ENCODE data around the gene INCENP.

Gene INCENP

DNA sequence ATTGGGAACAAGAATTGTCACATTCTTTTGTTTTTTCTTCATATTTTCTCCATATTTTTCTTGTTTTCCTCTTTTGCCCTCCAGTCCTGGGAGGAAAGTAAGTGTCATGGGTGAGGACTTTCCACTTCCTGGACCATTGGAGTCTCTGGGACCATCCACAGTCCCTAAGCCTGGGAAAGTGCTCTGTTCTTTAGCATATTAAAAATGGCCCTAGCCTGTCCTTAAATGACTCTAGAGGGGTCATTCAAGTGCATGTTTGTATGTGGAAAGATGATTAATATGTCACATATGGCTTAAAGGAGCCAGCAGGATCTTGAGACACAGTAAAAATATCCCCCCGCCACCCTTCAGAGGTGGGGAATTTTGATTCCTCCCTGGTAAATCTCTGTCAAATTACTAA lies 46.1 kb downstream of the INCENP start:
- H3K27me3 ChIP-seq (ENCODE audit: insufficient read depth, low read length) = peaks cover 4% of the 10 kb centered on the region; the same call in 1 of the 2 replicates
- H3K4me2 ChIP-seq (ENCODE audit: low read length) = no peak overlapping the region
- no peak overlapping the region for H3K9ac ChIP-seq (ENCODE audit: low read length)
- no peaks in the 10 kb centered on the region for H3K9me2 ChIP-seq (ENCODE audit: low read depth, low read length)
- TF ChIP-seq, protein P1, sequence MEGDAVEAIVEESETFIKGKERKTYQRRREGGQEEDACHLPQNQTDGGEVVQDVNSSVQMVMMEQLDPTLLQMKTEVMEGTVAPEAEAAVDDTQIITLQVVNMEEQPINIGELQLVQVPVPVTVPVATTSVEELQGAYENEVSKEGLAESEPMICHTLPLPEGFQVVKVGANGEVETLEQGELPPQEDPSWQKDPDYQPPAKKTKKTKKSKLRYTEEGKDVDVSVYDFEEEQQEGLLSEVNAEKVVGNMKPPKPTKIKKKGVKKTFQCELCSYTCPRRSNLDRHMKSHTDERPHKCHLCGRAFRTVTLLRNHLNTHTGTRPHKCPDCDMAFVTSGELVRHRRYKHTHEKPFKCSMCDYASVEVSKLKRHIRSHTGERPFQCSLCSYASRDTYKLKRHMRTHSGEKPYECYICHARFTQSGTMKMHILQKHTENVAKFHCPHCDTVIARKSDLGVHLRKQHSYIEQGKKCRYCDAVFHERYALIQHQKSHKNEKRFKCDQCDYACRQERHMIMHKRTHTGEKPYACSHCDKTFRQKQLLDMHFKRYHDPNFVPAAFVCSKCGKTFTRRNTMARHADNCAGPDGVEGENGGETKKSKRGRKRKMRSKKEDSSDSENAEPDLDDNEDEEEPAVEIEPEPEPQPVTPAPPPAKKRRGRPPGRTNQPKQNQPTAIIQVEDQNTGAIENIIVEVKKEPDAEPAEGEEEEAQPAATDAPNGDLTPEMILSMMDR (IDR thresholded peaks at IDR 0.05; ENCODE audit: low read length) = no peak
- no peak for TF ChIP-seq EZH2 (IDR thresholded peaks at IDR 0.05; ENCODE audit: borderline replicate concordance, low read length)
- no peaks in the 10 kb centered on the region for H3K36me3 ChIP-seq (ENCODE audit: insufficient read depth, low read length)
- no peaks in the 10 kb centered on the region for H3K79me2 ChIP-seq (ENCODE audit: insufficient read depth, low read length)
- H3K4me1 ChIP-seq (ENCODE audit: insufficient read depth, low read length, severe bottlenecking) = no peaks in the 10 kb centered on the region
- H3F3A ChIP-seq (ENCODE audit: insufficient read depth, low read length) = no peaks in the 10 kb centered on the region
- H2AFZ ChIP-seq (ENCODE audit: low read length) = no peak overlapping the region
- no peaks in the 10 kb centered on the region for H3K9me3 ChIP-seq (ENCODE audit: low read length)
- H3K27ac ChIP-seq (ENCODE audit: low read depth, low read length, poor library complexity, severe bottlenecking) = no peak overlapping the region
- no peak overlapping the region for H3K4me3 ChIP-seq (ENCODE audit: low read depth, low read length, poor library complexity, severe bottlenecking)
- H4K20me1 ChIP-seq (ENCODE audit: insufficient read depth, low read length) = no peaks in the 10 kb centered on the region

DNA sequence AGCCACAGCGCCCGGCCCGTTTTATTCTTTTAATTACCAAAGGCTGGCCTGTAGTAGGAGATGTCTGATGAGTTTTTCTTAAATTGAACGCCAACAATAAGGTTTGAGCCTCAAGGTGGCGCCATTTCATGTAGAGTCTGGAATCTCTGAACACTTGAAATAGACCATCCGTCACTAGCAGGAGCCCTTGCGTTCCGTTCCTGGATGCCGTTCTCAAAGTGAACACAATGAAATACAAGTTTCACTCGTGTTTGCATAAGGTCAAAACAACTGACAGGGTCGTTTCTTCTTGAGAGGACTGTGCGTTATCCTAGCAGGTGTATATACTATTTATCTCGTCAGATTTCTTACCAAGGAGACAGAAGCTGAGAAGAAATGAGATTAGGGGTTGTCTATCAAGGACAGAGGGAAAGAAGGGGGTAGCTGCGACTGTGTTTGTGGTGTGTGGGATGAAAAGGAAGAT lies 47.5 kb downstream of the INCENP start:
- no peaks in the 10 kb centered on the region for H3K4me1 ChIP-seq (ENCODE audit: insufficient read depth, low read length, severe bottlenecking)
- H3K9me3 ChIP-seq (ENCODE audit: low read length) = no peaks in the 10 kb centered on the region
- H3K36me3 ChIP-seq (ENCODE audit: insufficient read depth, low read length) = no peaks in the 10 kb centered on the region
- H3K4me2 ChIP-seq (ENCODE audit: low read length) = no peak overlapping the region
- no peak overlapping the region for H3K27ac ChIP-seq (ENCODE audit: low read depth, low read length, poor library complexity, severe bottlenecking)
- H3K27me3 ChIP-seq (ENCODE audit: insufficient read depth, low read length) = peaks cover 4% of the 10 kb centered on the region; the same call in 1 of the 2 replicates
- no peaks in the 10 kb centered on the region for H3F3A ChIP-seq (ENCODE audit: insufficient read depth, low read length)
- TF ChIP-seq, protein P1 (IDR thresholded peaks at IDR 0.05; ENCODE audit: low read length) = peak; percentile 83
- TF ChIP-seq EZH2 (IDR thresholded peaks at IDR 0.05; ENCODE audit: borderline replicate concordance, low read length) = no peak
- no peak overlapping the region for H3K9ac ChIP-seq (ENCODE audit: low read length)
- H2AFZ ChIP-seq (ENCODE audit: low read length) = no peak overlapping the region
- H3K4me3 ChIP-seq (ENCODE audit: low read depth, low read length, poor library complexity, severe bottlenecking) = no peak overlapping the region
- H4K20me1 ChIP-seq (ENCODE audit: insufficient read depth, low read length) = no peaks in the 10 kb centered on the region
- H3K79me2 ChIP-seq (ENCODE audit: insufficient read depth, low read length) = no peaks in the 10 kb centered on the region
- no peaks in the 10 kb centered on the region for H3K9me2 ChIP-seq (ENCODE audit: low read depth, low read length)

DNA sequence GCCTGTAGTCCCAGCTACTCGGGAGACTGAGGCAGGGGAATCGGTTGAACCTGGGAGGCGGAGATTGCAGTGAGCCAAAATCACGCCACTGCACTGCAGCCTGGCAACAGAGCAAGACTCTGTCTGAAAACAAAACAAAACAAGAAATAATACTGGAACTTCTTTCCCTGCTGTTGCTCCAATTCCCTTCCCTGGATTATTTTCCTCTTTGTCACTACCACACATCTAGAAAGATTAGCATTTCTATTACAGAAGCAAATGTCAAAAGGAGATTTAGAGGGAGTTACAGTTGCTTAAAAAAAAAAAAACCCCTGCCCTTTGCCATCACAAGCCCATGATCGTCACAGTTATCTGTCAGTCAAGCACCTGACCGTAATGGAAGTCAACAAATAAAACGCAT lies 48.5 kb downstream of the INCENP start:
- Histone ChIP-seq H3K36me3 (ENCODE audit: insufficient read depth, low read length) (no peaks in the 10 kb centered on the region), H4K20me1 (ENCODE audit: insufficient read depth, low read length) (no peaks in the 10 kb centered on the region), H3K4me2 (ENCODE audit: low read length) (no peak overlapping the region), H3K27me3 (ENCODE audit: insufficient read depth, low read length) (peaks cover 4% of the 10 kb centered on the region; the same call in 1 of the 2 replicates), H3K27ac (ENCODE audit: low read depth, low read length, poor library complexity, severe bottlenecking) (no peak overlapping the region), H3K9me3 (ENCODE audit: low read length) (no peaks in the 10 kb centered on the region), H3K4me1 (ENCODE audit: insufficient read depth, low read length, severe bottlenecking) (no peaks in the 10 kb centered on the region), H3K9ac (ENCODE audit: low read length) (no peak overlapping the region), H3K4me3 (ENCODE audit: low read depth, low read length, poor library complexity, severe bottlenecking) (no peak overlapping the region), H3K9me2 (ENCODE audit: low read depth, low read length) (no peaks in the 10 kb centered on the region), H2AFZ (ENCODE audit: low read length) (no peak overlapping the region), H3F3A (ENCODE audit: insufficient read depth, low read length) (no peaks in the 10 kb centered on the region), H3K79me2 (ENCODE audit: insufficient read depth, low read length) (no peaks in the 10 kb centered on the region)
- no peak for TF ChIP-seq EZH2 (IDR thresholded peaks at IDR 0.05; ENCODE audit: borderline replicate concordance, low read length)
- TF ChIP-seq, protein P1 (IDR thresholded peaks at IDR 0.05; ENCODE audit: low read length) = no peak
